Activated CD8-positive, alpha-beta memory T cell treated with anti-CD3 and anti-CD28 coated beads, Interleukin-2, amount 50 U/mL, for 1 hour (primary cell): ENCODE results near the gene USP14.

ENCODE experiments used
- DNase-seq: peaks from one replicate; pipeline ENCODE4 v3.0.0-alpha.2; 2020; ENCODE audit errors: extremely low read depth

Gene USP14

GRCh38 chr18:159933-160332, 1.6 kb downstream of the USP14 start:
- no peak for DNase-seq

GRCh38 chr18:160831-161570, 2.6 kb downstream of the USP14 start:
- DNase-seq = no peak

GRCh38 chr18:172361-172760, 14.0 kb downstream of the USP14 start:
- no peak for DNase-seq

- no peak for DNase-seq
Measured at GRCh38 chr18:179499-179898, 21.1 kb downstream of the USP14 start.

- no peak for DNase-seq
Measured at GRCh38 chr18:181711-182110, 23.4 kb downstream of the USP14 start.

GRCh38 chr18:183769-184168, 25.4 kb downstream of the USP14 start:
- no peak for DNase-seq

- no peak for DNase-seq
Measured at GRCh38 chr18:189254-189653, 30.9 kb downstream of the USP14 start.

- no peak for DNase-seq
Measured at GRCh38 chr18:191725-192124, 33.4 kb downstream of the USP14 start.

- DNase-seq = no peak
Measured at GRCh38 chr18:192801-193200, 34.4 kb downstream of the USP14 start.

GRCh38 chr18:195651-196050, 37.3 kb downstream of the USP14 start:
- no peak for DNase-seq

GRCh38 chr18:199214-199613, 40.9 kb downstream of the USP14 start:
- DNase-seq = no peak

- no peak for DNase-seq
Measured at GRCh38 chr18:199768-200167, 41.4 kb downstream of the USP14 start.

- DNase-seq = no peak
Measured at GRCh38 chr18:210075-210474, 51.7 kb downstream of the USP14 start.

GRCh38 chr18:210733-211132, 52.4 kb downstream of the USP14 start:
- DNase-seq = no peak

- no peak for DNase-seq
Measured at GRCh38 chr18:211582-211981, 53.2 kb downstream of the USP14 start.

- DNase-seq = no peak
Measured at GRCh38 chr18:212780-213179, 54.4 kb downstream of the USP14 start.

- no peak for DNase-seq
Measured at GRCh38 chr18:213505-213904, 55.1 kb downstream of the USP14 start.

- no peak for DNase-seq
Measured at GRCh38 chr18:213966-214365, 55.6 kb downstream of the USP14 start.

- DNase-seq = no peak
Measured at GRCh38 chr18:215448-216010, 57.2 kb downstream of the USP14 start.

- no peak for DNase-seq
Measured at GRCh38 chr18:217532-218336, 59.4 kb downstream of the USP14 start.

GRCh38 chr18:220708-221107, 62.4 kb downstream of the USP14 start:
- no peak for DNase-seq

GRCh38 chr18:225745-226144, 67.4 kb downstream of the USP14 start:
- DNase-seq = no peak

- no peak for DNase-seq
Measured at GRCh38 chr18:227374-227773, 69.0 kb downstream of the USP14 start.
